Thyroid gland (tissue), 4 donors: ENCODE results near the gene NFIB.

Source experiments
- CTCF ChIP-seq, 6 experiments: fragments of 200-600 bp in 3 of 6; fragments of 450-650 bp in 3 of 6; sonication (generic) in 3 of 6; IDR thresholded peaks; one replicate each; pipeline ENCODE4 v1.5.1; 2016 to 2019; ENCODE audit warnings: antibody characterized with exemption in 6 of 6, mild to moderate bottlenecking in 2 of 6, inconsistent platforms in 1 of 6, moderate library complexity in 1 of 6
- POLR2A ChIP-seq, 2 donors: fragments of 450-650 bp; IDR thresholded peaks; one replicate each; pipeline ENCODE4 v1.6.1; 2017; ENCODE audit warnings: antibody characterized with exemption in 2 of 2, mild to moderate bottlenecking in 2 of 2, moderate library complexity in 1 of 2

DNA sequence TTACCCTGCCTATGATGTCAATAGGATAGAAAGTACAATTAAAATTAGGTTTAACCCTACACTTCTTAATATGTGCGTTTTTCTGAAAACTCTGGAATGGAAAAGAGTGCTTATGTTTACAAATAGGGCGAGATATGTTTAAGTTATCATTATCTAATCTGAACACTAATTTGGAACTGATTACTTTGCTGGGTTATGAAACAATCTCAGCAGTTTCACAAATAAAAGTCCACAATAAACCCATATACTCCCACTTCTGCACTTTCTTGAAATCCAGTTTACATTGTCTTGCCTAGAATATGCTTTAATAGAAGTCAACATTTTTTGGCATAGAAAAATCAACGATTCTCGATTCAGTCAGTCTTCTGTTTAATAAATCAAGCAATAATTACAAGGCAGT lies 236.3 kb downstream of the NFIB start:
- TF ChIP-seq POLR2A (IDR thresholded peaks at IDR 0.05) (no peak), CTCF (IDR thresholded peaks at IDR 0.05) (no peak)
